Uterus (tissue), 2 donors: ENCODE data around the gene TCEANC.

ENCODE experiments used
- POLR2A ChIP-seq, 2 donors: fragments of 450-650 bp; IDR thresholded peaks; one replicate each; pipeline ENCODE4 v1.6.1; 2016; ENCODE audit warnings: antibody characterized with exemption in 2 of 2, mild to moderate bottlenecking in 1 of 2, moderate library complexity in 1 of 2
- TF ChIP-seq, protein P1 (sequence below), 4 experiments: fragments of 200-600 bp in 2 of 4; fragments of 450-650 bp in 2 of 4; sonication (generic) in 2 of 4; IDR thresholded peaks; one replicate each; pipeline ENCODE4 v1.5.1; 2016 to 2019; ENCODE audit warnings: antibody characterized with exemption in 4 of 4, mild to moderate bottlenecking in 2 of 4, moderate library complexity in 1 of 4

DNA sequence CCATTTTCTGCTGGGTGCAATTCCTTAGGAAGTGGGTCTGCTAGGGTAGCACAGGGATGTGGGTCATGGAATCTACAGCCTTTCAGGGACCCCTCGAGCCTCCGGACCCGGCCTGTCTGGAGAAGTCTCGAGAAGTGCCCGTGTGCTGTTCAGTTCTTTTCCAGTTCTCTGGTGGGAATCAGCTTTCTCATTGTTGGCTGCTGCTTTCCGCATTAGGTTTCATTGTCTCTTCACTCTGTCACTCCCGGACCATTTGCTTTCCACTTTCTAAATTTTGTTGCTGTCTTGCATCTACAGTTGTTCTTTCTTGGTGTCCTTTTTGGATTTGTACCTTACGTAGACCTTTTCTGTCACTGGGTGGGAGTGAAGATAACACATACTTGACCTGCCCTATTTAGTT is 42.0 kb downstream of the TCEANC start:
- no peak for TF ChIP-seq POLR2A (IDR thresholded peaks at IDR 0.05)
- TF ChIP-seq, protein P1, sequence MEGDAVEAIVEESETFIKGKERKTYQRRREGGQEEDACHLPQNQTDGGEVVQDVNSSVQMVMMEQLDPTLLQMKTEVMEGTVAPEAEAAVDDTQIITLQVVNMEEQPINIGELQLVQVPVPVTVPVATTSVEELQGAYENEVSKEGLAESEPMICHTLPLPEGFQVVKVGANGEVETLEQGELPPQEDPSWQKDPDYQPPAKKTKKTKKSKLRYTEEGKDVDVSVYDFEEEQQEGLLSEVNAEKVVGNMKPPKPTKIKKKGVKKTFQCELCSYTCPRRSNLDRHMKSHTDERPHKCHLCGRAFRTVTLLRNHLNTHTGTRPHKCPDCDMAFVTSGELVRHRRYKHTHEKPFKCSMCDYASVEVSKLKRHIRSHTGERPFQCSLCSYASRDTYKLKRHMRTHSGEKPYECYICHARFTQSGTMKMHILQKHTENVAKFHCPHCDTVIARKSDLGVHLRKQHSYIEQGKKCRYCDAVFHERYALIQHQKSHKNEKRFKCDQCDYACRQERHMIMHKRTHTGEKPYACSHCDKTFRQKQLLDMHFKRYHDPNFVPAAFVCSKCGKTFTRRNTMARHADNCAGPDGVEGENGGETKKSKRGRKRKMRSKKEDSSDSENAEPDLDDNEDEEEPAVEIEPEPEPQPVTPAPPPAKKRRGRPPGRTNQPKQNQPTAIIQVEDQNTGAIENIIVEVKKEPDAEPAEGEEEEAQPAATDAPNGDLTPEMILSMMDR (IDR thresholded peaks at IDR 0.05) = no peak
